Sigmoid colon (tissue), 4 donors: ENCODE measurements around the gene CLEC16A.

Experiments
- CTCF ChIP-seq, 4 experiments: fragments of 450-650 bp in 3 of 4; fragments of 200-600 bp in 1 of 4; IDR thresholded peaks; one replicate each; pipeline ENCODE4 v1.5.1; 2016 to 2019; ENCODE audit warnings: antibody characterized with exemption in 4 of 4, mild to moderate bottlenecking in 3 of 4, moderate library complexity in 2 of 4
- POLR2A ChIP-seq, 2 donors: fragments of 450-650 bp; IDR thresholded peaks; one replicate each; pipeline ENCODE4 v1.6.1; 2016; ENCODE audit warnings: antibody characterized with exemption in 2 of 2, mild to moderate bottlenecking in 2 of 2, moderate library complexity in 2 of 2
- POLR2AphosphoS5 ChIP-seq, 4 donors: sonication (generic); formaldehyde crosslinking; IDR thresholded peaks; one replicate each; pipeline ENCODE4 v1.6.1; 2017; ENCODE audit warnings: antibody characterized with exemption in 4 of 4

DNA sequence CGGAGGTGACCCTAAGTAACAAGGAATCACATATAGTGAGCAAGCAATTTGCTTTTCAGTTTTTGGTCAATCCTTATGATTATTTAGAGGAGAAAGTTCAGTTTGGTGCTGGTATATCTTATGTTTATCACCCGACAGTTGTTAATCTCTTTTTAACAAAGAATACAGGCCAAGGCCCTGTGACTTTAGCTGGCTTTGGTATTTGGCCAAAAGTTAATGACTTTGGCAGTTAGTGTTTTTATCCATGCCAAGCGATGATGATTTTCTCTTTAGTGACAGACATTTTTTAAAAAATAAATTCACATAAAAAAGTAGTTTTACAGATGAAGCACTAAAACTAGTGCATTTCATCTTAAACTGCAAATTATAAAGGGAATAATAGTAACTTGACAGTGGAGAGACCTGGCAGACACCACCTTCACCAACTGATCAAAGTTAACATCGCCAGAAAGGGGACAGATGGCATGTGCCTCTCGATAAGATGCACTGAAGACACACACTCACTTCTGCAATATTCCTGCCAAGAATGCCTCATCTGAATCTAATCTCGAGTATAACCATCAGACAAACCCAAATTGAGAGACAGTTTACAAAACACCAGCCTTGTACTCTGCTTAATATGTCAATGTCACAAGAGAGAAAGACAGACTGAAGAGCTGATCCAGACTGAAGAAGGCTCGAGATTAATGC lies 9.0 kb upstream of the CLEC16A start:
- TF ChIP-seq CTCF (IDR thresholded peaks at IDR 0.05): no peak
- no peak for TF ChIP-seq POLR2AphosphoS5 (IDR thresholded peaks at IDR 0.05)
- no peak for TF ChIP-seq POLR2A (IDR thresholded peaks at IDR 0.05)
